Measurements from ENCODE around the gene NGF.
"Not testable (repeated sequence)": the region's sequence is repeated elsewhere in the genome, so short reads cannot be mapped to it uniquely, and the experiment has no call there.

Gene NGF

GRCh38 chr1:115337633-115338456 is at the start of gene NGF:
Gene NGF (minus strand): TSS chr1:115338249. CDS start chr1:115286795, 51,454 bp downstream.
- DNase-seq: no peak

- not testable (repeated sequence) for DNase-seq
Measured at GRCh38 chr1:115383455-115383854, 45.4 kb upstream of the NGF start.

- DNase-seq: no peak
Measured at GRCh38 chr1:115379943-115380342, 41.9 kb upstream of the NGF start.

- no peak for DNase-seq
Measured at GRCh38 chr1:115377411-115377810, 39.4 kb upstream of the NGF start.

GRCh38 chr1:115374598-115374997 is 36.5 kb upstream of the NGF start:
- DNase-seq: no peak

- no peak for DNase-seq
Measured at GRCh38 chr1:115373305-115373704, 35.3 kb upstream of the NGF start.

GRCh38 chr1:115365738-115366137 is 27.7 kb upstream of the NGF start:
- no peak for DNase-seq

GRCh38 chr1:115364780-115365155 is 26.7 kb upstream of the NGF start:
- no peak for DNase-seq

- no peak for DNase-seq
Measured at GRCh38 chr1:115364046-115364779, 26.2 kb upstream of the NGF start.

GRCh38 chr1:115363171-115363570 is 25.1 kb upstream of the NGF start:
- DNase-seq: no peak

- DNase-seq: not testable (repeated sequence)
Measured at GRCh38 chr1:115360505-115361129, 22.6 kb upstream of the NGF start.

GRCh38 chr1:115359787-115360452 is 21.9 kb upstream of the NGF start:
- not testable (repeated sequence) for DNase-seq

- no peak for DNase-seq
Measured at GRCh38 chr1:115356356-115356755, 18.3 kb upstream of the NGF start.

GRCh38 chr1:115355069-115355468 is 17.0 kb upstream of the NGF start:
- no peak for DNase-seq

- no peak for DNase-seq
Measured at GRCh38 chr1:115351143-115351542, 13.1 kb upstream of the NGF start.

GRCh38 chr1:115348636-115349035 is 10.6 kb upstream of the NGF start:
- DNase-seq: no peak

GRCh38 chr1:115347282-115347681 is 9.2 kb upstream of the NGF start:
- DNase-seq: no peak

GRCh38 chr1:115343200-115343737 is 5.2 kb upstream of the NGF start:
- no peak for DNase-seq

- no peak for DNase-seq
Measured at GRCh38 chr1:115341948-115342347, 3.9 kb upstream of the NGF start.

GRCh38 chr1:115340879-115341278 is 2.8 kb upstream of the NGF start:
- DNase-seq: no peak

- DNase-seq: no peak
Measured at GRCh38 chr1:115338457-115338820, 390 bp upstream of the NGF start.

- no peak for DNase-seq
Measured at GRCh38 chr1:115337276-115337632, 795 bp downstream of the NGF start.

GRCh38 chr1:115336741-115337140 is 1.3 kb downstream of the NGF start:
- no peak for DNase-seq

All from NCI-H1694 treated with DMSO at 0.1 percent for 48 hours (cell line).